Stomach (tissue), 4 donors: ENCODE measurements around the gene DLG2.

ENCODE experiments used
- CTCF ChIP-seq, 7 experiments: fragments of 450-650 bp in 4 of 7; fragments of 200-600 bp in 3 of 7; sonication (generic) in 3 of 7; IDR thresholded peaks; one replicate each; pipeline ENCODE4 v1.5.1; 2016 to 2019; ENCODE audit warnings: antibody characterized with exemption in 7 of 7, control low read depth in 2 of 7, mild to moderate bottlenecking in 1 of 7
- POLR2A ChIP-seq, 4 donors: fragments of 450-650 bp; IDR thresholded peaks; one replicate each; pipeline ENCODE4 v1.6.1; 2016; ENCODE audit warnings: antibody characterized with exemption in 4 of 4, control low read depth in 2 of 4, mild to moderate bottlenecking in 1 of 4, moderate library complexity in 1 of 4

DNA sequence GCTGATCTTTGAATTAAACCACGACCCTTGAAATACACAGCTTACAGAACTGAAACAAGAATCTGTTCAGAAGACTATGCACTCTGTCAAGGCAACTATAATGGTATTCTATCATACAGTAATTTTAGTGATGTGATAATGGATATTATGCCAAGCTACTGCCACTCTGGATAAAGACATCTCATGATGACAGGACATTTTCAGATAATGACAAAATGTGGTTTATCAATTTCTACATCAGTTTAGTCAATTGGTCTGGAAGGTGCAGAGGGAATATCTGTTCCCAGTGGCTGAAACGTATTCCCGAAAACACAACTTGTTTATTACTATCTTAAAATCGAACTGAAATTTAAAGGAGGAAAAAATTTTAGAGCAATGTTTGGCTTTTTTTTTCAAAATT is 1331.3 kb downstream of the DLG2 start:
- TF ChIP-seq CTCF (IDR thresholded peaks at IDR 0.05) (no peak), POLR2A (IDR thresholded peaks at IDR 0.05) (no peak)
